Neutrophil (primary cell): ENCODE measurements around the gene GJB4.

Experiments used
- H3K27ac ChIP-seq: fragments of 200-600 bp; sonication (generic); 2 replicates; pipeline ENCODE4 v1.5.1; 2016; ENCODE audit warnings: mild to moderate bottlenecking, moderate library complexity
- H3K27me3 ChIP-seq: fragments of 200-600 bp; sonication (generic); 2 replicates; pipeline ENCODE4 v1.6.0; 2016; ENCODE audit warnings: mild to moderate bottlenecking
- H3K36me3 ChIP-seq: fragments of 200-600 bp; sonication (generic); 2 replicates; pipeline ENCODE4 v1.5.1; 2017
- H3K4me1 ChIP-seq, 2 experiments: fragments of 200-600 bp in 1 of 2; sonication (generic) in 1 of 2; 1 replicate in 1 of 2; 2 replicates in 1 of 2; pipeline versions ENCODE4 v1.5.1 to v1.6.1; 2013 to 2016; ENCODE audit warnings: low read depth in 1 of 2, low read length in 1 of 2, mild to moderate bottlenecking in 1 of 2, moderate library complexity in 1 of 2; ENCODE audit not compliant: control insufficient read depth in 1 of 2, insufficient read depth in 1 of 2
- H3K4me3 ChIP-seq, 2 experiments: fragments of 200-600 bp in 1 of 2; sonication (generic) in 1 of 2; 1 replicate in 1 of 2; 2 replicates in 1 of 2; pipeline ENCODE4 v1.5.1; 2013 to 2016; ENCODE audit warnings: low read depth in 1 of 2, low read length in 1 of 2, mild to moderate bottlenecking in 1 of 2, moderate library complexity in 1 of 2
- H3K9me3 ChIP-seq: fragments of 200-600 bp; sonication (generic); 2 replicates; pipeline ENCODE4 v1.5.1; 2016
- CTCF ChIP-seq: fragments of 200-600 bp; sonication (generic); IDR thresholded peaks from 2 replicates; pipeline ENCODE4 v1.5.1; 2016; ENCODE audit warnings: antibody characterized with exemption

The GJB4 gene

GRCh38 chr1:34776911-34777310 is 17.4 kb downstream of the GJB4 start:
- no peak overlapping the region for H3K4me3 ChIP-seq
- H3K36me3 ChIP-seq = no peaks in the 10 kb centered on the region
- H3K27ac ChIP-seq = no peak overlapping the region
- TF ChIP-seq CTCF = no peak
- H3K9me3 ChIP-seq = no peaks in the 10 kb centered on the region
- H3K27me3 ChIP-seq = peaks cover 57% of the 10 kb centered on the region
- H3K4me1 ChIP-seq = no peaks in the 10 kb centered on the region

- H3K4me3 ChIP-seq = no peak overlapping the region
- TF ChIP-seq CTCF = no peak
- no peaks in the 10 kb centered on the region for H3K36me3 ChIP-seq
- H3K27ac ChIP-seq = no peak overlapping the region
- no peaks in the 10 kb centered on the region for H3K9me3 ChIP-seq
- no peaks in the 10 kb centered on the region for H3K4me1 ChIP-seq
- peaks cover 64% of the 10 kb centered on the region for H3K27me3 ChIP-seq
These were observed 18.2 kb downstream of the GJB4 start for GRCh38 chr1:34777519-34778321.

GRCh38 chr1:34778381-34778780 is 18.8 kb downstream of the GJB4 start:
- no peak overlapping the region for H3K4me3 ChIP-seq
- no peaks in the 10 kb centered on the region for H3K4me1 ChIP-seq
- TF ChIP-seq CTCF = no peak
- no peaks in the 10 kb centered on the region for H3K36me3 ChIP-seq
- peaks cover 69% of the 10 kb centered on the region for H3K27me3 ChIP-seq
- no peak overlapping the region for H3K27ac ChIP-seq
- no peaks in the 10 kb centered on the region for H3K9me3 ChIP-seq

- peaks cover 75% of the 10 kb centered on the region for H3K27me3 ChIP-seq
These were observed 19.5 kb downstream of the GJB4 start for GRCh38 chr1:34779005-34779404.

GRCh38 chr1:34779526-34779925 is 20.0 kb downstream of the GJB4 start:
- Histone ChIP-seq H3K27ac (no peak overlapping the region), H3K4me3 (no peak overlapping the region), H3K27me3 (peaks cover 81% of the 10 kb centered on the region), H3K4me1 (no peaks in the 10 kb centered on the region), H3K36me3 (no peaks in the 10 kb centered on the region), H3K9me3 (no peaks in the 10 kb centered on the region)
- TF ChIP-seq CTCF = no peak

More at GRCh38 chr1:34779005-34779404, 19.5 kb downstream of the GJB4 start:
- Histone ChIP-seq H3K4me1 (no peaks in the 10 kb centered on the region), H3K27ac (no peak overlapping the region), H3K9me3 (no peaks in the 10 kb centered on the region), H3K4me3 (no peak overlapping the region), H3K36me3 (no peaks in the 10 kb centered on the region)
- TF ChIP-seq CTCF = no peak
